HEK293 (cell line): Measurements from ENCODE around the gene TNFAIP8L3.

Source experiments
- CTCF ChIA-PET: fragments of 350-600 bp; formaldehyde crosslinking; extraction: SDS; loops from one replicate; lab custom pipeline; 2021; ENCODE audit warnings: antibody characterized with exemption; lab: Yijun Ruan, JAX
- POLR2A ChIA-PET: fragments of 300-600 bp; formaldehyde crosslinking; extraction: SDS; loops from one replicate; lab custom pipeline; 2020; ENCODE audit warnings: antibody characterized with exemption, inconsistent platforms; lab: Yijun Ruan, JAX
- H3K27ac ChIP-seq: fragments of 200-500 bp; sonication (Bioruptor generic); 2 replicates; pipeline ENCODE4 v1.5.1; 2014; ENCODE audit warnings: low read depth, low read length, control low read depth, inconsistent platforms; ENCODE audit errors: extremely low read depth
- H3K36me3 ChIP-seq, 2 experiments: fragments of 200-500 bp in 1 of 2; sonication (Bioruptor generic) in 1 of 2; 1 replicate in 1 of 2; 2 replicates in 1 of 2; pipeline ENCODE4 v1.5.1; 2014 to 2017; ENCODE audit warnings: inconsistent platforms in 2 of 2, low read length in 2 of 2; ENCODE audit not compliant: control insufficient read depth in 2 of 2, insufficient read depth in 1 of 2
- H3K4me1 ChIP-seq: fragments of 200-500 bp; sonication (Bioruptor generic); 2 replicates; pipeline ENCODE4 v1.5.1; 2014; ENCODE audit warnings: mild to moderate bottlenecking, low read length, inconsistent platforms; ENCODE audit not compliant: control insufficient read depth, insufficient read depth
- H3K4me3 ChIP-seq: 2 replicates; pipeline ENCODE4 v1.5.1; 2011; ENCODE audit warnings: low read depth, mild to moderate bottlenecking, control low read depth, low read length, moderate library complexity
- H3K9me3 ChIP-seq: fragments of 200-500 bp; sonication (Bioruptor generic); 2 replicates; pipeline ENCODE4 v1.5.1; 2014; ENCODE audit warnings: low read depth, low read length, inconsistent platforms; ENCODE audit not compliant: control insufficient read depth, insufficient read depth
- CTCF ChIP-seq: fragments of 450-650 bp; formaldehyde crosslinking; IDR thresholded peaks from 2 replicates; pipeline ENCODE4 v1.5.1; 2016; ENCODE audit warnings: missing biosample characterization, missing genetic modification characterization
- GFI1B ChIP-seq: fragments of 450-650 bp; formaldehyde crosslinking; IDR thresholded peaks from 2 replicates; pipeline ENCODE4 v1.5.1; 2016; ENCODE audit warnings: missing biosample characterization, missing genetic modification characterization
- OVOL3 ChIP-seq: fragments of 450-650 bp; formaldehyde crosslinking; IDR thresholded peaks from 2 replicates; pipeline ENCODE4 v1.5.1; 2016; ENCODE audit warnings: missing biosample characterization, missing genetic modification characterization
- PRDM4 ChIP-seq: fragments of 450-650 bp; formaldehyde crosslinking; IDR thresholded peaks from 2 replicates; pipeline ENCODE4 v1.5.1; 2017; ENCODE audit warnings: missing biosample characterization, missing genetic modification characterization
- REPIN1 ChIP-seq: fragments of 450-650 bp; formaldehyde crosslinking; IDR thresholded peaks from 2 replicates; pipeline ENCODE4 v1.5.1; 2017; ENCODE audit warnings: missing biosample characterization, missing genetic modification characterization, low read depth
- SCRT1 ChIP-seq: fragments of 450-650 bp; formaldehyde crosslinking; IDR thresholded peaks from 2 replicates; pipeline ENCODE4 v1.5.1; 2016; ENCODE audit warnings: missing biosample characterization, missing genetic modification characterization, borderline replicate concordance
- TCF7L2 ChIP-seq: IDR thresholded peaks from 2 replicates; pipeline ENCODE4 v1.6.1; 2011; ENCODE audit warnings: low read depth, mild to moderate bottlenecking, inconsistent platforms, low read length, moderate library complexity, borderline replicate concordance
- TRIM28 ChIP-seq: IDR thresholded peaks from 2 replicates; pipeline ENCODE4 v1.6.1; 2011; ENCODE audit warnings: low read length, control low read depth, borderline replicate concordance
- ZBTB8A ChIP-seq: fragments of 450-650 bp; formaldehyde crosslinking; IDR thresholded peaks from 2 replicates; pipeline ENCODE4 v1.5.1; 2016; ENCODE audit warnings: missing biosample characterization, missing genetic modification characterization
- ZNF138 ChIP-seq: fragments of 450-650 bp; formaldehyde crosslinking; IDR thresholded peaks from 2 replicates; pipeline ENCODE4 v1.5.1; 2016; ENCODE audit warnings: missing biosample characterization, missing genetic modification characterization, borderline replicate concordance
- ZNF18 ChIP-seq: fragments of 450-650 bp; formaldehyde crosslinking; IDR thresholded peaks from 2 replicates; pipeline ENCODE4 v1.5.1; 2016; ENCODE audit warnings: missing biosample characterization, missing genetic modification characterization
- ZNF24 ChIP-seq: fragments of 450-650 bp; formaldehyde crosslinking; IDR thresholded peaks from 2 replicates; pipeline ENCODE4 v1.5.1; 2016; ENCODE audit warnings: missing biosample characterization, missing genetic modification characterization
- ZNF324 ChIP-seq: fragments of 450-650 bp; formaldehyde crosslinking; IDR thresholded peaks from 2 replicates; pipeline ENCODE4 v1.5.1; 2016; ENCODE audit warnings: missing biosample characterization, missing genetic modification characterization
- ZNF571 ChIP-seq: fragments of 450-650 bp; formaldehyde crosslinking; IDR thresholded peaks from 2 replicates; pipeline ENCODE4 v1.5.0; 2017; ENCODE audit warnings: missing biosample characterization, missing genetic modification characterization
- ZNF654 ChIP-seq: fragments of 450-650 bp; formaldehyde crosslinking; IDR thresholded peaks from 2 replicates; pipeline ENCODE4 v1.5.1; 2016; ENCODE audit warnings: low read depth, missing biosample characterization, missing genetic modification characterization
- ZNF664 ChIP-seq: fragments of 450-650 bp; formaldehyde crosslinking; IDR thresholded peaks from 2 replicates; pipeline ENCODE4 v1.5.1; 2016; ENCODE audit warnings: missing biosample characterization, missing genetic modification characterization
- ZNF776 ChIP-seq: fragments of 450-650 bp; formaldehyde crosslinking; IDR thresholded peaks from 2 replicates; pipeline ENCODE4 v1.5.0; 2017; ENCODE audit warnings: missing biosample characterization, missing genetic modification characterization, borderline replicate concordance
- ZXDB ChIP-seq: fragments of 450-650 bp; formaldehyde crosslinking; IDR thresholded peaks from 2 replicates; pipeline ENCODE4 v1.5.1; 2016; ENCODE audit warnings: missing biosample characterization, missing genetic modification characterization

The TNFAIP8L3 gene

GRCh38 chr15:51132384-51133139, 37.9 kb upstream of the TNFAIP8L3 start:
- Histone ChIP-seq H3K4me1 (no peaks in the 10 kb centered on the region), H3K27ac (no peak overlapping the region), H3K36me3 (no peaks in the 10 kb centered on the region), H3K4me3 (no peak overlapping the region), H3K9me3 (no peaks in the 10 kb centered on the region)
- CTCF ChIA-PET = interaction anchor here (0.6 to 2.4 kb wide), 27 partner anchors 8 to 907 kb away, joined by 3 to 15 read pairs (median 4); no protein-coding TSS in a partner anchor
- TF ChIP-seq PRDM4 (tag by site-specific recombination) (0 out of 2 replicates have a peak, but pooled peaks have one; percentile 28), ZBTB8A (tag by site-specific recombination) (no peak), ZNF24 (tag by site-specific recombination) (no peak), ZNF654 (tag by site-specific recombination) (peak; percentile 41), ZNF571 (tag by site-specific recombination) (no peak), ZNF776 (tag by site-specific recombination) (no peak), ZNF664 (no peak), OVOL3 (tag by site-specific recombination) (no peak), TRIM28 (no peak), CTCF (tag by site-specific recombination) (peak; percentile 31; the same call in 1 of the 2 replicates), ZNF138 (no peak), TCF7L2 (no peak)
- POLR2A ChIA-PET = no interaction called here

- ChIA-PET CTCF (interaction anchor here (0.6 to 2.4 kb wide), 8 partner anchors 10 to 454 kb away, joined by 3 to 14 read pairs (median 6); no protein-coding TSS in a partner anchor), POLR2A (no interaction called here)
- Histone ChIP-seq H3K4me3 (no peak overlapping the region), H3K36me3 (no peaks in the 10 kb centered on the region), H3K27ac (no peak overlapping the region), H3K4me1 (no peaks in the 10 kb centered on the region), H3K9me3 (no peaks in the 10 kb centered on the region)
- TF ChIP-seq ZNF324 (tag by site-specific recombination) (no peak), ZNF18 (tag by site-specific recombination) (no peak), REPIN1 (tag by site-specific recombination) (no peak), GFI1B (tag by site-specific recombination) (no peak), SCRT1 (tag by site-specific recombination) (no peak), ZXDB (no peak)
Measured at GRCh38 chr15:51131596-51132290, 37.0 kb upstream of the TNFAIP8L3 start.
